Transverse colon (tissue), 4 donors: Measurements from ENCODE around the gene HNRNPUL1. TPM values are rescaled to one million over a fixed set of nuclear protein-coding genes. Genes with fewer than 3 reads are reported as not detected.

Experiments
- DNase-seq: peaks from one replicate; pipeline ENCODE4 v3.0.0-alpha.2; 2019
- H3K27ac ChIP-seq, 4 donors: fragments of 200-600 bp; sonication (generic); 2 replicates each; pipeline ENCODE4 v1.5.1; 2016 to 2018; ENCODE audit warnings: inconsistent platforms in 4 of 4
- H3K27me3 ChIP-seq: fragments of 200-600 bp; sonication (generic); 2 replicates; pipeline ENCODE4 v1.5.1; 2017; ENCODE audit warnings: inconsistent platforms
- H3K36me3 ChIP-seq, 4 donors: fragments of 200-600 bp; sonication (generic); 2 replicates each; pipeline ENCODE4 v1.5.1; 2017 to 2019; ENCODE audit warnings: inconsistent platforms in 4 of 4
- H3K4me1 ChIP-seq, 4 donors: fragments of 200-600 bp; sonication (generic); 2 replicates each; pipeline ENCODE4 v1.5.1; 2017 to 2020; ENCODE audit warnings: inconsistent platforms in 4 of 4
- H3K4me3 ChIP-seq, 4 donors: fragments of 200-600 bp; sonication (generic); 1 replicate in 1 of 4; 2 replicates in 3 of 4; pipeline versions ENCODE4 v1.5.1 to v1.6.1; 2017 to 2019; ENCODE audit warnings: inconsistent platforms in 4 of 4
- H3K9me3 ChIP-seq, 2 donors: fragments of 200-600 bp; sonication (generic); 2 replicates each; pipeline ENCODE4 v1.5.1; 2017 to 2019; ENCODE audit warnings: inconsistent platforms in 2 of 2
- EP300 ChIP-seq: sonication (generic); formaldehyde crosslinking; IDR thresholded peaks from one replicate; pipeline ENCODE4 v1.6.1; 2017; ENCODE audit warnings: antibody characterized with exemption, low read depth
- POLR2A ChIP-seq: fragments of 450-650 bp; IDR thresholded peaks from one replicate; pipeline ENCODE4 v1.6.1; 2016; ENCODE audit warnings: antibody characterized with exemption, mild to moderate bottlenecking, moderate library complexity
- POLR2AphosphoS5 ChIP-seq, 3 donors: sonication (generic); formaldehyde crosslinking; IDR thresholded peaks; one replicate each; pipeline ENCODE4 v1.6.1; 2016; ENCODE audit warnings: antibody characterized with exemption in 3 of 3
- WGBS, 2 donors: methylation state at CpG; one replicate each; pipeline ENCODE4 v1.1.5; 2018; ENCODE audit warnings: low coverage in 1 of 2; 5-methylcytosine and 5-hydroxymethylcytosine counted together
- in situ Hi-C, 4 donors: fragments of 200-750 bp; cut with MboI; loops; one replicate each; pipeline versions ENCODE4 v1.15.0 to v1.15.1; 2017; ENCODE audit warnings: low sequenced_read_pairs in 3 of 4, low pct_ligation_motif_present in 1 of 4, low pct_unique_long_range_greater_than_20kb in 1 of 4
- intact Hi-C: fragments of 100-400 bp; cut with DNase I; formaldehyde crosslinking; loops from one replicate; pipeline ENCODE4 v1.15.1; 2023; ENCODE audit warnings: low total_unique reads
- total RNA-seq, 4 donors: library from RNA; depleted of rRNA; stranded (reverse); fragments of >200 nt; gene quantifications; one replicate each; pipeline ENCODE4 v1.1.0, GENCODE V29; 2016
- TF ChIP-seq, protein P1 (sequence below), 5 experiments: fragments of 200-600 bp in 3 of 5; fragments of 450-650 bp in 2 of 5; sonication (generic) in 3 of 5; IDR thresholded peaks; 1 replicate in 2 of 5; 2 replicates in 3 of 5; pipeline ENCODE4 v1.5.1; 2016 to 2017; ENCODE audit warnings: antibody characterized with exemption in 5 of 5, inconsistent platforms in 3 of 5, mild to moderate bottlenecking in 2 of 5, moderate library complexity in 1 of 5

The HNRNPUL1 gene
- 100 to 1,000 TPM; 115 to 296 (median 145) TPM for total RNA-seq

DNA sequence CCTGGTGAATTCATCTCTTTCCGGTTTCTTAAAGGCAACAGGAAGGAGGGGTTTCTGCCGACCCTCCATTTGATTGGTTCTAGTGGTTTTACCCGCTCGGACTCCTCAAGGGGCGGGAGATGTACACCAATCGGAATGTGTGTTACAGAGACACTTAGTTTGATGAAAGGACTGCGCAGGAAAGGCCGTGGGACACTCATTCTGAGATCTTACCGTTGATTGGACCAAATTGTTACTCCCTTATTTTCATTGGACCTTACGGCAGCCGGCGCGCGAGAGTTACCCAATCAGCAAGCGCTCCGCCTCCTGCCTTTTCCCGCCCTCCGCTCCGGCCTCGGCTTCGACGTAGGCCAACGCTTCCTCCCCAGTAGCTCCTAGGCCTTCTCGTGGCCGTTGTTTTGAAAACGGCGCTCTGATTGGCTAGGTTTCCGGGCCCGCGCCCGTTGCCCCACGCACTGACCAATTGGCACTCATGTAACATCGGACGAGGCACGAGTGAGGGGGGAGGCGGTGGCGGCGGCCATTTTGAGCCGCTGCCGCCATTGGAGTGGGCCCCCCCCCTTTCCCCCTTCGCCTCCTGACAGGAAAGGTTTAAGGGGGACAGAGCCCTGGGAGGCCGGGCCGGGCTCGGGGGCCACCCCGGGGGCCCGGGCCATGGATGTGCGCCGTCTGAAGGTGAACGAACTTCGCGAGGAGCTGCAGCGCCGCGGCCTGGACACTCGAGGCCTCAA is at the start of gene HNRNPUL1:
HNRNPUL1 (plus strand) TSS at position 523 of the 731 bp plus-strand sequence; CDS start at position 655, 132 bp downstream.
- WGBS, 2 donors = 1% methylated on average over 47 of the region's 55 CpGs; no CpG with 5 or more reads in 1 of the 2 donors
- in situ Hi-C loops (loop anchor here in 2 of 4 donors (5.0 to 25.0 kb wide), 2 partner anchors 62 to 602 kb away; no protein-coding TSS in a partner anchor), intact Hi-C loops (no loop called here)
- Histone ChIP-seq H3K9me3 (no peaks in the 10 kb centered on the region), H3K4me3 (peak within 1 kb of the TSS; percentile 89 to 99 (median 98)), H3K4me1 (peaks cover 11 to 32% (median 26%) of the 10 kb centered on the region in 4 donors), H3K27ac (peak within 1 kb of the TSS; percentile 99 to 100 (median 100)), H3K27me3 (no peaks in the 10 kb centered on the region), H3K36me3 (peaks cover 0 to 14% (median 5%) of the 10 kb centered on the region in 4 donors)
- TF ChIP-seq POLR2A = no peak
- TF ChIP-seq, protein P1, sequence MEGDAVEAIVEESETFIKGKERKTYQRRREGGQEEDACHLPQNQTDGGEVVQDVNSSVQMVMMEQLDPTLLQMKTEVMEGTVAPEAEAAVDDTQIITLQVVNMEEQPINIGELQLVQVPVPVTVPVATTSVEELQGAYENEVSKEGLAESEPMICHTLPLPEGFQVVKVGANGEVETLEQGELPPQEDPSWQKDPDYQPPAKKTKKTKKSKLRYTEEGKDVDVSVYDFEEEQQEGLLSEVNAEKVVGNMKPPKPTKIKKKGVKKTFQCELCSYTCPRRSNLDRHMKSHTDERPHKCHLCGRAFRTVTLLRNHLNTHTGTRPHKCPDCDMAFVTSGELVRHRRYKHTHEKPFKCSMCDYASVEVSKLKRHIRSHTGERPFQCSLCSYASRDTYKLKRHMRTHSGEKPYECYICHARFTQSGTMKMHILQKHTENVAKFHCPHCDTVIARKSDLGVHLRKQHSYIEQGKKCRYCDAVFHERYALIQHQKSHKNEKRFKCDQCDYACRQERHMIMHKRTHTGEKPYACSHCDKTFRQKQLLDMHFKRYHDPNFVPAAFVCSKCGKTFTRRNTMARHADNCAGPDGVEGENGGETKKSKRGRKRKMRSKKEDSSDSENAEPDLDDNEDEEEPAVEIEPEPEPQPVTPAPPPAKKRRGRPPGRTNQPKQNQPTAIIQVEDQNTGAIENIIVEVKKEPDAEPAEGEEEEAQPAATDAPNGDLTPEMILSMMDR (IDR thresholded peaks at IDR 0.05) = peak in 2 of 5 experiments; percentile 11 to 45
- no peak for TF ChIP-seq EP300
- TF ChIP-seq POLR2AphosphoS5 (IDR thresholded peaks at IDR 0.05) = peak; percentile 53 to 73 (median 62)
- peak; percentile 99 for DNase-seq

DNA sequence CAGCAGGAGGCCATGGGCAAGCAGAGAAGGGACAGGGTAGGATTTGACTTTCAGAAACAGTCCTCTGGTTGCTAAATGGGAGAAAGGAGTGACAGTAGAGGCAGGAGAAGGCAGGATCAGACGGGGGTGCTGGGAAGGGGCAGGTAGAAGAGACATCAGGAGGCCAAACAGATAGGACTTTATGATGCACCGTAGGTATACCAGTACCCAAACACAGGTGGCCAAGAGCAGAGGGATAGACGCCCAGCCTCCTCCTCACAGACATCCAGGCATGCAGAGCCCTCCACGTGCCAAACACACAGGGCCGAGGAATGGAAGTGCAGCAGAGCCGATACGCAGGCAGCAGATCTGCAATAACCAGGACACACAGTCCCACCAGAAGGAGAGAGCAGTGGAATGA is 46.4 kb upstream of the HNRNPUL1 start:
- no peak for DNase-seq
- Histone ChIP-seq H3K36me3 (no peaks in the 10 kb centered on the region), H3K4me1 (peaks cover 0 to 28% (median 6%) of the 10 kb centered on the region in 4 donors), H3K27me3 (peaks cover 29% of the 10 kb centered on the region), H3K27ac (peak overlapping the region; percentile 89 to 96 (median 90)), H3K9me3 (no peaks in the 10 kb centered on the region), H3K4me3 (no peak overlapping the region)
- in situ Hi-C loops (no loop called here), intact Hi-C loops (no loop called here)
- 54 to 67% methylated on average over 1 to 7 of the region's 7 CpGs for WGBS, 2 donors
- TF ChIP-seq POLR2AphosphoS5 (IDR thresholded peaks at IDR 0.05) (no peak), EP300 (no peak), POLR2A (no peak)
- TF ChIP-seq, protein P1 (IDR thresholded peaks at IDR 0.05) = no peak

DNA sequence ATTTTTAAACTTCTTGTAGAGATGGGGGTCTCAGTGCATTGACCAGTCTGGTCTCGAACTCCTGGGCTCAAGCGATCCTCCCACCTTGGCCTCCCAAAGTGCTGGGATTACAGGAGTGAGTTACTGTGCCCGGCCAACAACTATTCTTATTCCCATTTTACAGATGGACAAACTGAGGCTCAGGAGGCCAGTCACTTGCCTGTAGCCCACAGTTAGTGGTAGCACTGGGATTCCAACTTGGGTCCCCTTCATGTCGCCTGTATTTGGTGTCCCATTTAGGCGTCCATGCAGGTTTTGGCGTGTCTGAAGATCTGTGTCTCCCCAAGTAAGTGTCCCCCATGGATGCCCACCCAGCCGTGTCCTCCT is 45.9 kb upstream of the HNRNPUL1 start:
- H3K27me3 ChIP-seq = peaks cover 29% of the 10 kb centered on the region
- H3K9me3 ChIP-seq = no peaks in the 10 kb centered on the region
- intact Hi-C loops (no loop called here), in situ Hi-C loops (no loop called here)
- no peaks in the 10 kb centered on the region for H3K36me3 ChIP-seq
- no peak for DNase-seq
- peaks cover 0 to 28% (median 6%) of the 10 kb centered on the region in 4 donors for H3K4me1 ChIP-seq
- WGBS, 2 donors = 65% methylated on average over 7 of the region's 7 CpGs; no CpG with 5 or more reads in 1 of the 2 donors
- peak overlapping the region in 2 of 4 donors; percentile 46 to 55 for H3K4me3 ChIP-seq
- peak overlapping the region; percentile 89 to 96 (median 90) for H3K27ac ChIP-seq
- TF ChIP-seq POLR2A (no peak), EP300 (no peak), POLR2AphosphoS5 (IDR thresholded peaks at IDR 0.05) (no peak)
- TF ChIP-seq, protein P1 (IDR thresholded peaks at IDR 0.05) = no peak

DNA sequence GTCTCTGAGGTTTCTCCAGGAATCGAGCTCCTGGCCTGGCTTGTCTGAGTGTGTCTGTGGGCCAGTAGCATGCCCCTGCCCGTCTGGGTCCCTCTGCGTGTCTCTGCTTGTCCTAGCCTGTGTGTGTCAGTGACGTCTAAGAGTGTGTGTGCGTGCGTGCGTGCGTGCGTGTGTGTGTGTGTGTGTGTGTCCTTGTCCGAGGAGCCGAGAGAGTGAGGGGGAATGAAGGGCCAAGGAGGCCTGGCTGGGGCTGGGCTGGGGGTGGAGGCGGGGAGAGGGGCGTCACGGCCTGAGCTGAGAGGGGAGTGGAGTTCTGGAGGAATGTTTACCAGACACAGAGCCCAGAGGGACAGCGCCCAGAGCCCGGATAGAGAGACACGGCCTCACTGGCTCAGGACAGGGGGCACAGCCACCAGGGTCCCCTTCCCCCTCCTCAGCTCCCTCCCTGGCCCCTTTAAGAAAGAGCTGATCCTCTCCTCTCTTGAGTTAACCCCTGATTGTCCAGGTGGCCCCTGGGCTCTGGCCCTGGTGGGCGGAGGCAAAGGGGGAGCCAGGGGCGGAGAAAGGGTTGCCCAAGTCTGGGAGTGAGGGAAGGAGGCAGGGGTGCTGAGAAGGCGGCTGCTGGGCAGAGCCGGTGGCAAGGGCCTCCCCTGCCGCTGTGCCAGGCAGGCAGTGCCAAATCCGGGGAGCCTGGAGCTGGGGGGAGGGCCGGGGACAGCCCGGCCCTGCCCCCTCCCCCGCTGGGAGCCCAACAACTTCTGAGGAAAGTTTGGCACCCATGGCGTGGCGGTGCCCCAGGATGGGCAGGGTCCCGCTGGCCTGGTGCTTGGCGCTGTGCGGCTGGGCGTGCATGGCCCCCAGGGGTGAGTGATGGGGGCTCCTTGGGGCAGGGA is 45.3 kb upstream of the HNRNPUL1 start, which contains the start of gene AXL:
AXL (plus strand) TSS at position 609 of the 893 bp plus-strand sequence; CDS start at position 779, 170 bp downstream.
- Histone ChIP-seq H3K27me3 (peaks cover 29% of the 10 kb centered on the region), H3K9me3 (no peaks in the 10 kb centered on the region), H3K4me3 (peak within 1 kb of the TSS; percentile 35 to 55 (median 50)), H3K36me3 (no peaks in the 10 kb centered on the region), H3K4me1 (peaks cover 0 to 28% (median 9%) of the 10 kb centered on the region in 4 donors), H3K27ac (peak within 1 kb of the TSS; percentile 89 to 96 (median 90))
- peak; percentile 64 for DNase-seq
- intact Hi-C loops = no loop called here
- no peak for TF ChIP-seq EP300
- peak; percentile 41 to 66 (median 57) for TF ChIP-seq POLR2AphosphoS5 (IDR thresholded peaks at IDR 0.05)
- TF ChIP-seq, protein P1 (IDR thresholded peaks at IDR 0.05) = no peak
- peak; percentile 62 for TF ChIP-seq POLR2A
- 8% methylated on average over 24 of the region's 32 CpGs; no CpG with 5 or more reads in 1 of the 2 donors for WGBS, 2 donors
- in situ Hi-C loops = no loop called here
